Osteocyte (in vitro differentiated cells): ENCODE measurements around the gene HPSE. TPM values are rescaled to one million over a fixed set of nuclear protein-coding genes. Genes with fewer than 3 reads are reported as not detected.

ENCODE experiments used
- DNase-seq: peaks from one replicate; pipeline ENCODE4 v3.0.0; 2021; ENCODE audit warnings: mixed read lengths; ENCODE audit not compliant: unreplicated experiment; ENCODE audit errors: extremely low spot score
- H3K27ac Mint-ChIP-seq: one replicate; pipeline ENCODE4 v1.8.0; 2021; ENCODE audit warnings: mild to moderate bottlenecking, mixed read lengths; ENCODE audit not compliant: unreplicated experiment
- H3K27me3 Mint-ChIP-seq: one replicate; pipeline ENCODE4 v1.8.0; 2021; ENCODE audit warnings: mixed read lengths; ENCODE audit not compliant: unreplicated experiment
- H3K36me3 Mint-ChIP-seq: one replicate; pipeline ENCODE4 v1.8.0; 2021; ENCODE audit warnings: mixed read lengths; ENCODE audit not compliant: unreplicated experiment
- H3K4me1 Mint-ChIP-seq: one replicate; pipeline ENCODE4 v1.8.0; 2021; ENCODE audit warnings: mixed read lengths; ENCODE audit not compliant: unreplicated experiment
- H3K4me3 Mint-ChIP-seq: one replicate; pipeline ENCODE4 v1.8.0; 2021; ENCODE audit warnings: mild to moderate bottlenecking, moderate library complexity, mixed read lengths; ENCODE audit not compliant: unreplicated experiment
- H3K9me3 Mint-ChIP-seq: one replicate; pipeline ENCODE4 v1.8.0; 2021; ENCODE audit warnings: mixed read lengths; ENCODE audit not compliant: unreplicated experiment
- total RNA-seq: library from RNA; stranded (reverse); gene quantifications from 2 replicates; pipeline ENCODE4 v1.2.1, GENCODE V29; 2021
- TF ChIP-seq, protein P1 (sequence below): fragments of 200-600 bp; sonication (generic); IDR thresholded peaks from 2 replicates; pipeline ENCODE4 v1.5.0; 2021; ENCODE audit warnings: antibody characterized with exemption, mild to moderate bottlenecking, moderate library complexity

Gene HPSE
- total RNA-seq, 1 donor from 2014 or later = 4.9 TPM

DNA sequence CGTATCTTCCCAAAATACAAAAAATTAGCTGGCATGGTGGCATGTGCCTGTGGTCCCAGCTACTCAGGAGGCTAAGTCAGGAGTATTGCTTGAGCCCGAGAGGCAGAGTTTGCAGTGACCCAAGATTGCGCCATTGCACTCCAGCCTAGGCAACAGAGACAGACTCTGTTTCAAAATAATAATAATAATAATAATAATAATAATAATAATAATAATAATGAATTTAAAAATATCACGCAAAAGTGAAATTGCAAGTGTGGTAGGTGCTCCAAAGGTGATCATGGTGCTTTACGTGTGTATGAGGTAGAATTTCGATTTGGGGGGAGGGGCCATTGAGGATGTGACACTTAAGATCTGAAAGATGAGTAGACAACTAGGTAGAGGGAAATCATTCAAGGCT, 4.9 kb upstream of the HPSE start:
- TF ChIP-seq, protein P1, sequence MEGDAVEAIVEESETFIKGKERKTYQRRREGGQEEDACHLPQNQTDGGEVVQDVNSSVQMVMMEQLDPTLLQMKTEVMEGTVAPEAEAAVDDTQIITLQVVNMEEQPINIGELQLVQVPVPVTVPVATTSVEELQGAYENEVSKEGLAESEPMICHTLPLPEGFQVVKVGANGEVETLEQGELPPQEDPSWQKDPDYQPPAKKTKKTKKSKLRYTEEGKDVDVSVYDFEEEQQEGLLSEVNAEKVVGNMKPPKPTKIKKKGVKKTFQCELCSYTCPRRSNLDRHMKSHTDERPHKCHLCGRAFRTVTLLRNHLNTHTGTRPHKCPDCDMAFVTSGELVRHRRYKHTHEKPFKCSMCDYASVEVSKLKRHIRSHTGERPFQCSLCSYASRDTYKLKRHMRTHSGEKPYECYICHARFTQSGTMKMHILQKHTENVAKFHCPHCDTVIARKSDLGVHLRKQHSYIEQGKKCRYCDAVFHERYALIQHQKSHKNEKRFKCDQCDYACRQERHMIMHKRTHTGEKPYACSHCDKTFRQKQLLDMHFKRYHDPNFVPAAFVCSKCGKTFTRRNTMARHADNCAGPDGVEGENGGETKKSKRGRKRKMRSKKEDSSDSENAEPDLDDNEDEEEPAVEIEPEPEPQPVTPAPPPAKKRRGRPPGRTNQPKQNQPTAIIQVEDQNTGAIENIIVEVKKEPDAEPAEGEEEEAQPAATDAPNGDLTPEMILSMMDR = no peak
- Mint-ChIP-seq H3K9me3 (peaks cover 4% of the 10 kb centered on the region), H3K27me3 (peaks cover 25% of the 10 kb centered on the region), H3K4me1 (peaks cover 7% of the 10 kb centered on the region), H3K36me3 (no peaks in the 10 kb centered on the region), H3K27ac (no peak overlapping the region), H3K4me3 (no peak overlapping the region)
- DNase-seq = no peak

DNA sequence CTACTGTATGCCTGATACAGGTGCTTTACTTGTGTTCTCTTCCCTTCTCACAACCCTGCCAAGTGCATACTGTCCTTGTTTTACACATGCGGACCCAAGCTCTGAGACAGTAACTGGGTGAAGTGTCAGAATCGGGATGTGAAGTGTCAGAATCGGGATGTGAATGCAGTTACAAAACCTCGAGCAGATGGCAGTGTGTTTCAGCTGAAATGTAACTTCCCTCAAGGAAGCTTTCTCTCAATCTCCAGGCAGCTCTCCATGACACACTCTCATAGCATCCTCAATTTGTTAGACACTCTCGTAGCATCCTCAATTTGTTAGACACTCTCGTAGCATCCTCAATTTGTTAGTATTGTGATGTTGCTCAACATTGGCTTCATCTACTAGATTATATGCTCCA, 1.1 kb upstream of the HPSE start:
- Mint-ChIP-seq H3K9me3 (peaks cover 4% of the 10 kb centered on the region), H3K4me3 (peak overlapping the region; percentile 86), H3K27me3 (peaks cover 16% of the 10 kb centered on the region), H3K4me1 (peaks cover 12% of the 10 kb centered on the region), H3K36me3 (no peaks in the 10 kb centered on the region), H3K27ac (no peak overlapping the region)
- no peak for DNase-seq
- TF ChIP-seq, protein P1 = no peak

DNA sequence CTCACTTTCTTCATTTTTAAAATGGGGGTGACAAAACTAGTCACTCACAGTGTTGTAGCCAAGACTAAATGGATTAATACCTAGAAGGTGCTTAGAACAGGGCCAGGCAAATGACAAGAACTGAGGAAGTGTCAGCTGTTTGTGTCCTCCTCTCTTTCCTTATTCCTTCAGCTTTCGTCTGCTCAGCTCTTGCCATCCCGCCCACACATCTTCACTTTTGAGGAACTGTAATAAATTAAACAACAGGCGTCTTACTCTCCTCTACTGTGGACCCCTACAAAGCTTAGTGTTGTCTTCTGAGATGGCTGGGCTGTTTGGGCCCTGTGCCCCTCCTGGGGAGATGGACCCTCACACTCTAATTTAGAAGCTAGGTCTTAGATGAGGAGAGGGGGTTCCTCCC, 2.7 kb downstream of the HPSE start:
- TF ChIP-seq, protein P1 = no peak
- H3K9me3 Mint-ChIP-seq = no peaks in the 10 kb centered on the region
- no peak overlapping the region for H3K27ac Mint-ChIP-seq
- DNase-seq = no peak
- H3K36me3 Mint-ChIP-seq = no peaks in the 10 kb centered on the region
- peaks cover 12% of the 10 kb centered on the region for H3K4me1 Mint-ChIP-seq
- no peak overlapping the region for H3K4me3 Mint-ChIP-seq
- H3K27me3 Mint-ChIP-seq = peaks cover 12% of the 10 kb centered on the region

DNA sequence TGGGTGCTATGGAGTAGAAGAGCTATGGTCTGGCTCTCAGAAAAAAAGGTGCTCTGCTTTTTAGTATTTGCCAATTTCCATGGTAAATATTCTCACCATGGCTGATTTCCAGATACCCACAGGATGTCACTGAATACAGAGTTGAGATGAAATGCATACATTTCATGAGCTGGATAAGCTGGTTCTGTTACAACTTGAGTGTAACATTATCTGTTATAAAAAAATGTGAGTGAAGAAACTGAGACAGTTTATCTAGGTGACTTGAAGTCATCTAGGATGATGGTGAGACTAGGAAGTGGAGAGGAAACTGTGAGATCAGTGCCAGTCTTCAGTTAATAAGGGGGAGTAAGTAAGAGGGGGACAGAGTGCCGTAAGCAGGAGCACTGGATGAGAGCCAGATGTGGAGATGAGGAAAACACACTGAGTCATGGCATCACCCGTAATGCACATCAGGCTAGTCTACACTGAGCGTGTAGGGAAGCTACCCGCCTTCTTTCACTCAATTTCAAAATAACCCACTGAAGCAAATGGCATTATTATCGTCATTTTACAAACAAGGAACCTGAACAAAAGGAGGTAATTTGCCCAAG, 5.0 kb downstream of the HPSE start:
- Mint-ChIP-seq H3K9me3 (no peaks in the 10 kb centered on the region), H3K27ac (no peak overlapping the region), H3K36me3 (no peaks in the 10 kb centered on the region), H3K4me3 (no peak overlapping the region), H3K4me1 (peaks cover 5% of the 10 kb centered on the region), H3K27me3 (peaks cover 12% of the 10 kb centered on the region)
- TF ChIP-seq, protein P1 = no peak
- no peak for DNase-seq

DNA sequence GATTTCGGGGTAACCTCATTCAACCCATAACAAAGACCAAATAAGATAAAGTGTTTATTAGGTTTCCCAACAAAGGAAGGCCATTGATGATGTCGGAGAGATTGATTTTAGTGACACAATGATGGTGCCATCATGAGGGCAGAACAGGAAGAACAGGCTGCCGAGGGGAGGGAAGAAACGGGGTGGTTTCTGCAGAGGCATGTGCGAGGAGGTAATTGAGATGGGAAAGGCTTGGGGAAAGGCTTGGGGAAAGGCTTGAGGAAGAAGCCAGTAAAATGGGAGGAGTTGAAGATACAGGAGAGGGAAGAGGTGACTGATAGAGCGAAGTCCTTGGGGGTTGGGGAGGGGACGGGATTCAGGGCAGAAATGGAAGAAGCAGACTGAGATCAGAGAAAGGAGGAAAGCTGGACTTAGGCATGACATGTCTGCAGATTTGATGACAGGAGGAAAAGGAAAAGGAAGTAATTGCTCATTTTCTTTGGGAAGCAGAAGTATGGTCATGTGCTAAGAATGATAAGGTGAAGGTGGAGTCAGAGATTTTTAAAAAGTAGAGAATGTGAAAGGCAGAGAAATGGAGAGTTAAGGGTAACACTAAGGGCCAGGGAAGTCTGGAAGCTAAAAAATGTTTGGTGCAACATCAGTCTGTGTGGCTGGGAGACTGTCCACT, 6.0 kb downstream of the HPSE start:
- Mint-ChIP-seq H3K36me3 (no peaks in the 10 kb centered on the region), H3K27ac (no peak overlapping the region), H3K4me1 (no peaks in the 10 kb centered on the region), H3K9me3 (no peaks in the 10 kb centered on the region), H3K27me3 (peaks cover 13% of the 10 kb centered on the region), H3K4me3 (no peak overlapping the region)
- TF ChIP-seq, protein P1 = peak; percentile 7
- no peak for DNase-seq
